ENCODE results near the gene NDUFAF5.

DNA sequence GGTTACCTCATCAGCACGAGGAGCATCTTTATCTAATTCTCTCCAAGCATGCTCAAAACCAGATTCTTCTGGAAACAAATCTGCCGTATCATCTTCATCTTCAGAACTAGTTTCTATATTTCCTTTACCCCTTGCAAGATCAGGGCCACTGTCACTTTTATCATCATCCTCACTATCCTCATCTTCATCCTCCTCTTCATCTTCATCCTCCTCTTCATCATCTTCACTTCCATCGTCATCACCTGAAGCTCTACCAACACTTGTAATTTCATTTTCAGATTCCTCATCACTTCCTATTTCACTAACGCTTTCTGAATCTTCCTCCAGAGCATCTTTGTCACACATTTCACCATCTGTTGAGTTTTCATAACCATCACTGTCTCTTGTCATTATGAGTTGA is 9.0 kb upstream of the NDUFAF5 start:
- TF ChIP-seq, protein P1, sequence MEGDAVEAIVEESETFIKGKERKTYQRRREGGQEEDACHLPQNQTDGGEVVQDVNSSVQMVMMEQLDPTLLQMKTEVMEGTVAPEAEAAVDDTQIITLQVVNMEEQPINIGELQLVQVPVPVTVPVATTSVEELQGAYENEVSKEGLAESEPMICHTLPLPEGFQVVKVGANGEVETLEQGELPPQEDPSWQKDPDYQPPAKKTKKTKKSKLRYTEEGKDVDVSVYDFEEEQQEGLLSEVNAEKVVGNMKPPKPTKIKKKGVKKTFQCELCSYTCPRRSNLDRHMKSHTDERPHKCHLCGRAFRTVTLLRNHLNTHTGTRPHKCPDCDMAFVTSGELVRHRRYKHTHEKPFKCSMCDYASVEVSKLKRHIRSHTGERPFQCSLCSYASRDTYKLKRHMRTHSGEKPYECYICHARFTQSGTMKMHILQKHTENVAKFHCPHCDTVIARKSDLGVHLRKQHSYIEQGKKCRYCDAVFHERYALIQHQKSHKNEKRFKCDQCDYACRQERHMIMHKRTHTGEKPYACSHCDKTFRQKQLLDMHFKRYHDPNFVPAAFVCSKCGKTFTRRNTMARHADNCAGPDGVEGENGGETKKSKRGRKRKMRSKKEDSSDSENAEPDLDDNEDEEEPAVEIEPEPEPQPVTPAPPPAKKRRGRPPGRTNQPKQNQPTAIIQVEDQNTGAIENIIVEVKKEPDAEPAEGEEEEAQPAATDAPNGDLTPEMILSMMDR (IDR thresholded peaks at IDR 0.05), result peak in 1 of 3 donors; percentile 10
- no peak for TF ChIP-seq POLR2A (IDR thresholded peaks at IDR 0.05)

Data from lower leg skin (tissue), 3 donors.